Peyer's patch (tissue), 4 donors: ENCODE data around the gene ADAM12. TPM values are rescaled to one million over a fixed set of nuclear protein-coding genes. Genes with fewer than 3 reads are reported as not detected.

Source experiments
- DNase-seq, 3 donors: peaks; one replicate each; pipeline ENCODE4 v3.0.0-alpha.2; 2017 to 2019
- H3K27ac ChIP-seq, 4 donors: fragments of 200-600 bp; sonication (generic); one replicate each; pipeline ENCODE4 v1.5.1; 2016 to 2019
- H3K27me3 ChIP-seq, 2 donors: fragments of 200-600 bp; sonication (generic); one replicate each; pipeline ENCODE4 v1.5.1; 2019
- H3K36me3 ChIP-seq, 3 donors: fragments of 200-600 bp; sonication (generic); one replicate each; pipeline ENCODE4 v1.5.1; 2016 to 2019
- H3K4me1 ChIP-seq, 4 donors: fragments of 200-600 bp; sonication (generic); one replicate each; pipeline ENCODE4 v1.5.1; 2016 to 2019
- H3K4me3 ChIP-seq, 4 donors: fragments of 200-600 bp; sonication (generic); 1 replicate in 3 of 4; 2 replicates in 1 of 4; pipeline ENCODE4 v1.5.1; 2016 to 2019; ENCODE audit warnings: mild to moderate bottlenecking in 1 of 4
- H3K9me3 ChIP-seq, 4 donors: fragments of 200-600 bp; sonication (generic); one replicate each; pipeline ENCODE4 v1.5.1; 2016 to 2019; ENCODE audit warnings: mild to moderate bottlenecking in 1 of 4
- CTCF ChIP-seq, 6 experiments: fragments of 450-650 bp in 4 of 6; fragments of 200-600 bp in 2 of 6; sonication (generic) in 1 of 6; IDR thresholded peaks; one replicate each; pipeline ENCODE4 v1.5.1; 2017 to 2019; ENCODE audit warnings: antibody characterized with exemption in 6 of 6, mild to moderate bottlenecking in 3 of 6, moderate library complexity in 1 of 6
- POLR2A ChIP-seq, 2 donors: fragments of 450-650 bp; IDR thresholded peaks; one replicate each; pipeline ENCODE4 v1.5.1; 2017; ENCODE audit warnings: antibody characterized with exemption in 2 of 2, mild to moderate bottlenecking in 2 of 2, moderate library complexity in 2 of 2
- total RNA-seq, 4 donors: library from RNA; depleted of rRNA; stranded (reverse); fragments of >200 nt; gene quantifications; one replicate each; pipeline ENCODE4 v1.1.0, GENCODE V29; 2016

Gene ADAM12
- total RNA-seq, 4 donors from 2014 or later: 0.13 to 2.5 (median 0.66) TPM

GRCh38 chr10:126117196-126117595, 271.1 kb downstream of the ADAM12 start:
- no peaks in the 10 kb centered on the region for H3K27me3 ChIP-seq
- H3K36me3 ChIP-seq: no peaks in the 10 kb centered on the region
- no peaks in the 10 kb centered on the region for H3K4me1 ChIP-seq
- DNase-seq: no peak
- H3K4me3 ChIP-seq: no peak overlapping the region
- TF ChIP-seq CTCF (IDR thresholded peaks at IDR 0.05): no peak
- no peak for TF ChIP-seq POLR2A (IDR thresholded peaks at IDR 0.05)
- H3K27ac ChIP-seq: no peak overlapping the region
- no peaks in the 10 kb centered on the region for H3K9me3 ChIP-seq

- H3K27ac ChIP-seq: no peak overlapping the region
- no peak for TF ChIP-seq POLR2A (IDR thresholded peaks at IDR 0.05)
- no peak for TF ChIP-seq CTCF (IDR thresholded peaks at IDR 0.05)
- H3K36me3 ChIP-seq: no peaks in the 10 kb centered on the region
- no peaks in the 10 kb centered on the region for H3K9me3 ChIP-seq
- no peaks in the 10 kb centered on the region for H3K4me1 ChIP-seq
- H3K4me3 ChIP-seq: no peak overlapping the region
- H3K27me3 ChIP-seq: no peaks in the 10 kb centered on the region
- no peak for DNase-seq
Observed at GRCh38 chr10:126115886-126116285, 272.4 kb downstream of the ADAM12 start.

- H3K36me3 ChIP-seq: no peaks in the 10 kb centered on the region
- no peak overlapping the region for H3K27ac ChIP-seq
- H3K9me3 ChIP-seq: no peaks in the 10 kb centered on the region
- no peak overlapping the region for H3K4me3 ChIP-seq
- no peak for DNase-seq
- no peaks in the 10 kb centered on the region for H3K4me1 ChIP-seq
- H3K27me3 ChIP-seq: no peaks in the 10 kb centered on the region
- TF ChIP-seq CTCF (IDR thresholded peaks at IDR 0.05) (no peak), POLR2A (IDR thresholded peaks at IDR 0.05) (no peak)
Observed at GRCh38 chr10:126114884-126115555, 273.3 kb downstream of the ADAM12 start.

GRCh38 chr10:126111516-126111915, 276.8 kb downstream of the ADAM12 start:
- Histone ChIP-seq H3K36me3 (no peaks in the 10 kb centered on the region), H3K27me3 (no peaks in the 10 kb centered on the region), H3K4me1 (no peaks in the 10 kb centered on the region), H3K4me3 (no peak overlapping the region), H3K9me3 (no peaks in the 10 kb centered on the region), H3K27ac (no peak overlapping the region)
- no peak for TF ChIP-seq CTCF (IDR thresholded peaks at IDR 0.05)
- TF ChIP-seq POLR2A (IDR thresholded peaks at IDR 0.05): no peak
- no peak for DNase-seq

GRCh38 chr10:126110489-126111180, 277.6 kb downstream of the ADAM12 start:
- Histone ChIP-seq H3K27ac (no peak overlapping the region), H3K4me1 (no peaks in the 10 kb centered on the region), H3K9me3 (no peaks in the 10 kb centered on the region), H3K27me3 (no peaks in the 10 kb centered on the region), H3K36me3 (no peaks in the 10 kb centered on the region), H3K4me3 (no peak overlapping the region)
- TF ChIP-seq CTCF (IDR thresholded peaks at IDR 0.05) (no peak), POLR2A (IDR thresholded peaks at IDR 0.05) (no peak)
- no peak for DNase-seq
